HG03039 (cell line): ENCODE data around the gene ACADSB.

Source experiments
- ATAC-seq: cut with Tn5 transposase; IDR thresholded peaks from one replicate; pipeline ENCODE4 v1.9.1; 2021; ENCODE audit warnings: mild to moderate bottlenecking, moderate library complexity; ENCODE audit not compliant: unreplicated experiment

Gene ACADSB

DNA sequence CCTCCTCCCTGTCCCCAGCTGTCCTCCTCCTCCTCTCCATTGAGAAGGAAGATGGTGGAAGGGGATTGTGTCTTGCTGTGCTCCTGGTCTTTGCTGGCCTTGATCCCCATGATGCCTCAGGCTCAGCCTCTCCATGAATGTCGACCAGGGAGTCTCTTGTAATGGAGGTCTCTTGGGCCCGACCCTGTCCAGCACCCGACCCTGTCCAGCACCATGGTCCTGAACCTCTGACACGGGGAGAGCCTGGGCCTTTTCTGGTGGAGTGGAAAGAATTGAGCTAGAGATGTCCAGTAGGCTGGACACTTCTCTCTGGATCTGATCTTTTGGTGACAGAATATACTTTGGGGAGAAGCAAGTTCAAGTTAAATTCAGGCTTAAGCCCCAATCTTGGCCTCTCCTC lies 84.7 kb downstream of the ACADSB start:
- ATAC-seq, result no peak

DNA sequence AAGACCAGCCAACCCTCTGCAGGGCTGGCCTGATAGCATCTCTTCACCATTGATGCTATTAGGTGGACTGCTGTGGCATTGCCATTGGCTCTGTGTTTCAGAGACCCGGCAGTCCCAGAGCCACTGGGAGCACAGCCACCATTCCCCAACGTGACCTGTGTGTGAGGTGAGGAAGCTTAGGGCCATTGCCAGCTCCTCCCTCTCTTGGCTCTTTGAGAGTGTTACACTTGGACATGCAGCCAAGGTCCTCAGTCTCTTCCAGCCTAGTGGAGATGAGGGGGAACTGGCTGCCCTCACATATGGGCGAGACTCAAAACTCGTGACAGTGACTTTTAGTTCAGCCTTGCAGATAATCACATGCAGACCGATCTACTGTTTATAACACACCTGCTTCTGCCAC lies 87.6 kb downstream of the ACADSB start:
- ATAC-seq, result no peak

DNA sequence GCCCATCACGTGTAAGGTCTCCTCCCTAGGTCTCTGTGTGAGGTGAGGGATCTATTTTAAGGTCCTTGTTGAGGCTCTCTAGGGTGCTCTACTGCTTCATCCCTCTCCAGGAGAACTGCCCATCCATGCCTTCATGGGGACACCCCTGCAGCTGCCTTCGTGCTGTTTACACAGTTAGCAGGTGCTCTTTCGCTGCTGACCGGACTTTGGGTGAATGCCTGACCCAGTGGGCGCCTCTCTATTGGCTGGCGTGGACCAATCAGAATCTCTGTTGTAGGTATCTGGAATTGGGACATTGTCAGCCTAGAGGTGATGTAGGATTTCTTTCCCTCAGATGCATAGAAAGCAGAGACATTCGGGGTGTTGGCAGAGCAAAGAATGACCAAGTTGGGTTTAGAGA lies 88.2 kb downstream of the ACADSB start:
- no peak for ATAC-seq

DNA sequence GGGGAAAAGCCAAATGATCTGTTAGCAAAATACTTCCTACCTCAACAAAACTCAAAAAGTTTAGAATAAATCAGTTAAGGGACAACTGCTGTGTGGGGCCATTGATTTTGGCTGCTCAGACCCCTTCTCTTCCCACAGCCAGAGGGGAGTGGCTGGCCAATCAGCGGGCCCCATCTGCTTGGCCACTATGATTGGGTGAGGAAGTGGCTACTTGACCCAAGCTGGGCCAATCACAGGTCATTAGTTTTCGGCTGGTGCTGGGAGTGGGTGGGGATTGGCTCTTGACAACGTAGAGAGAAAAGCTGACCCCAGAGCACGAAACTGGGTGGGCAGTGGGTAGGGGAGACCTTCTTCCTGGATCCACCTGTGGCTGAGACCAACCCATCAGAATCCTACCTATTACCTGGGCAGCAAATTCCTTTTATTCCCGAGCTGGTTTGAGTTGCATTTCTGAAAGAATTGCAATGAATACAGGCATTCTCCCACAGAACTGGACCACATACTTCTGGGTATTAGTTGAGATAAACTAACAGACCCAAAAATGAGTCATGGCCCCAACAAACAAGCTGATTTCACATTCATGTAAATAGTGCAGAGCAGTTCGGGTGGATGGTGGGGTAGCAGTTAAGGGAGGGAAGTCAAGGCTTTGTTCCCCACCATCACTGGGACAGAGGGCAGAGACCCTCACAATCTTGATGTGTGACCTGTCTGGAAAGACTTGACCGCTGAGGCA lies 91.4 kb downstream of the ACADSB start:
- ATAC-seq, result no peak

DNA sequence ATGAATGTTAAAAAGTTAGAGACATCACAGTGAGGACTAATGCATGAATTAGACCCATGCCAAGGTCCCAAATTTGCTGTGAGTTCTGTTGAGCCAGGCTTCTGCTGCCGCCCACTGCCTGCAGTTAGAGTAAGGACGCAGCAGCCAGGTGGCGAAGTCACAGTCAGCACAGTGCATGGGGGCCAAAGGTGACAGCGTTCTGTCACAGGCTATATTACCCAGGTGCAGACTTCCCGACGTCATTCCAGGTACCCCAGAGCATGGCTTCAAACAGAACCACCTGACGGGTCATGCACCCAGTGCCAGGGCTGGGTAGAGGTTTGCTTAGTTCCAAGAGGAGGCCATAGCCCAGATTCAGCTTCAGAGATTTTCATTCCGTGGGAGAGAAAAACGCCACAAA lies 93.1 kb downstream of the ACADSB start:
- no peak for ATAC-seq

DNA sequence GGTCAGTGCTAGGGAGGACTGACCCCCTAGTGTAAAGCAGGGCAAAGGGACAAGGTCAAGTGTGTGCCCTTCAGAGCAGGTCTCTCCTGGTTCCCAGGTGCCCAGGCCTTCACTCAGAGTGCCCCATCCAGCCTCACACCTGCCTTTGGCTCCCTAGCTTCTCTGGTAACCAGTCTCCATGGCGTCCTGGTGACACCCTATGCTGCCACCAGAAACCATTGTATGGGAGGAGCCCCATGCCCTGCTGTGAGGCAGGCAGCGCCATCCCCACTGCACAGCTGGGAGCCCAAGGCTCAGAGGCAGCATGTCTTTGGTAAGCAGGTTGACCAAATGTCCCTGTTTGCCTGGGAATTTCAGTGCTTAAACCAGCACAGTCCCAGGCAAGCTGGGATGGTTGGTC lies 93.9 kb downstream of the ACADSB start:
- no peak for ATAC-seq

DNA sequence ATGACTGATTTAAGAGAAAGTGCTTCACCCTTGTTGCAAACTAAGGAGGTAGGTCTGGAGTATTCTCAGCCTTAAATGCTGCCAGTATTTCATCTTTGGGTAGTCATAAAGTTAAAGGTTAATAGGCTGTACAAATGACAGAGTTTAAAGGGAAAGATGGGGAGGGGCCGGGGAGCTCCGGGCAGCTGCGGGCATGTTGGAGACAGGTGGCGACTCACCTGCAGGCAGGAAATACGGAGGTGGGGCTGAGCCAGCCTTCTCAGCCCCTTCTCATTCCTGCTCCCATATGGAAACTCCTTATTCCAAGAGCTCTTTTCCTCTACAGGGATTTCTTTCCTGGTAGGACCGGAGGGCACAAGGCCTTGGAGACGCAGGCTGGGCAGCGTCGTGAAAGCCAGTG lies 95.1 kb downstream of the ACADSB start:
- no peak for ATAC-seq
